ENCODE data around the gene TRPM4.

The TRPM4 gene

GRCh38 chr19:49148044-49148682 lies 9.4 kb upstream of the TRPM4 start:
- peaks cover 14% of the 10 kb centered on the region for H3K79me1 ChIP-seq (ENCODE audit: low read length)
- WGBS (ENCODE audit: extremely low coverage, insufficient coverage, insufficient read length) = no CpG with 5 or more reads among the region's 11 CpGs
- no peak for DNase-seq
- no peaks in the 10 kb centered on the region for H3K27me3 ChIP-seq (ENCODE audit: insufficient read depth, low read length)
- H3K9me3 ChIP-seq (ENCODE audit: insufficient read depth, low read depth, low read length) = peaks cover 8% of the 10 kb centered on the region
- no peak overlapping the region for H3K4me3 ChIP-seq (ENCODE audit: low read depth, low read length)
- H2BK5ac ChIP-seq (ENCODE audit: low read depth, low read length, poor library complexity) = no peak overlapping the region
- no peak overlapping the region for H2AK5ac ChIP-seq (ENCODE audit: low read length)
- no peak overlapping the region for H3K4ac ChIP-seq (ENCODE audit: low read depth, low read length)
- H3K23ac ChIP-seq (ENCODE audit: low read length) = no peak overlapping the region
- H3K27ac ChIP-seq (ENCODE audit: low read depth, low read length) = no peak overlapping the region
- H3K9ac ChIP-seq (ENCODE audit: low read length) = no peak overlapping the region
- H3K4me2 ChIP-seq (ENCODE audit: low read length) = peak overlapping the region; percentile 63
- H3K14ac ChIP-seq (ENCODE audit: low read length) = no peak overlapping the region
- peaks cover 2% of the 10 kb centered on the region for H3K79me2 ChIP-seq (ENCODE audit: control insufficient read depth, insufficient read depth, low read length, poor library complexity)
- no peak overlapping the region for H2AFZ ChIP-seq (ENCODE audit: insufficient read depth, low read length, poor library complexity)
- H3K36me3 ChIP-seq (ENCODE audit: control insufficient read depth in 1 of 2, insufficient read depth in 2 of 2, low read length in 2 of 2) = no peaks in the 10 kb centered on the region
- H4K8ac ChIP-seq (ENCODE audit: low read depth, low read length) = peak overlapping the region; percentile 33
- no peak overlapping the region for H4K91ac ChIP-seq (ENCODE audit: low read depth, low read length)
- peaks cover 6 to 28% of the 10 kb centered on the region in 2 experiments for H3K4me1 ChIP-seq (ENCODE audit: control insufficient read depth in 1 of 2, insufficient read depth in 2 of 2, low read length in 2 of 2)
- H2BK120ac ChIP-seq (ENCODE audit: insufficient read depth, low read length, poor library complexity) = no peak overlapping the region
- no peak overlapping the region for H4K12ac ChIP-seq (ENCODE audit: low read depth, low read length)
- no peak overlapping the region for H2BK12ac ChIP-seq (ENCODE audit: low read length)
- H3K18ac ChIP-seq (ENCODE audit: low read length) = no peak overlapping the region

DNA sequence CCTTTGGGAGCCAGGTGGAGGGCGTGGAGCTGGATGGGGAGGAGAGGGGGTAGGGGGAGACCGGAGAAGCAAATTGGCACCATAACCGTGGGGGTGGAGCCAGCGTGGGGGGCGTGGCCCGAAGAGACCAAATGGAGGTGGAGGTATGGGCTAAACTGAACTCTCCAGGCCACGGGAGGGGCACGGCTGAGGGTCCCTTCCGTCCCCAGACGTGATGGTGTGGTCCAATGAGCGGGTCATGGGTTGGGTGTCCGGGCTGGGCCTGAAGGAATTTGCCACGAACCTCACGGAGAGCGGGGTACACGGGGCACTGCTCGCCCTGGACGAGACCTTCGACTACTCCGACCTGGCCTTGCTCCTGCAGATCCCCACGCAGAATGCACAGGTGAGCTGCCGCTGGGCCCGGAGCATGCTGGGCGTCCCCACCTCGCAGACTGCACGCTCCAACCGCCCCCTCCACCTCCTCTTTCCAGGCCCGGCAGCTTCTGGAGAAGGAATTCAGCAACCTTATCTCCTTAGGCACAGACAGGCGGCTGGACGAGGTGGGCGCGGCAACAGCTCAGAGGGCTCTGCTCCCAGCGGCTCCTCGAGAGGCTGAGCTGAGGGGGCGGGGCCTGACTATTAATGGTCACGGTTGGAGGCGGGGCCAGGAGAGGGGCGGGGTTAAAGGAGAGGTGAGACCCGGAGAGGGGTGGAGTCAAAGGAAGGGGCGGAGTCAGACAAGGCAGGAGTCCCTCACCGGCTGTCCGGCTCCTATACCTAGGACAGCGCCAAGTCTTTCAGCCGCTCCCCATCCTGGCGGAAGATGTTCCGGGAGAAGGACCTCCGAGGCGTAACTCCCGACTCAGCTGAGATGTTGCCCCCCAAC lies 8.6 kb upstream of the TRPM4 start:
- Histone ChIP-seq H3K18ac (ENCODE audit: low read length) (peak overlapping the region; percentile 35), H2BK12ac (ENCODE audit: low read length) (no peak overlapping the region), H3K79me1 (ENCODE audit: low read length) (peaks cover 14% of the 10 kb centered on the region), H2AK5ac (ENCODE audit: low read length) (no peak overlapping the region), H3K14ac (ENCODE audit: low read length) (no peak overlapping the region), H3K4me2 (ENCODE audit: low read length) (peak overlapping the region; percentile 78), H3K4me1 (ENCODE audit: control insufficient read depth in 1 of 2, insufficient read depth in 2 of 2, low read length in 2 of 2) (peaks cover 6 to 28% of the 10 kb centered on the region in 2 experiments), H3K9ac (ENCODE audit: low read length) (no peak overlapping the region), H3K27me3 (ENCODE audit: insufficient read depth, low read length) (no peaks in the 10 kb centered on the region), H3K4ac (ENCODE audit: low read depth, low read length) (no peak overlapping the region), H3K36me3 (ENCODE audit: control insufficient read depth in 1 of 2, insufficient read depth in 2 of 2, low read length in 2 of 2) (no peaks in the 10 kb centered on the region), H2BK5ac (ENCODE audit: low read depth, low read length, poor library complexity) (no peak overlapping the region), H3K4me3 (ENCODE audit: low read depth, low read length) (peak overlapping the region; percentile 74), H2AFZ (ENCODE audit: insufficient read depth, low read length, poor library complexity) (peak overlapping the region; percentile 53), H3K27ac (ENCODE audit: low read depth, low read length) (peak overlapping the region; percentile 6), H2BK120ac (ENCODE audit: insufficient read depth, low read length, poor library complexity) (peak overlapping the region; percentile 26), H3K9me3 (ENCODE audit: insufficient read depth, low read depth, low read length) (peaks cover 10% of the 10 kb centered on the region), H3K79me2 (ENCODE audit: control insufficient read depth, insufficient read depth, low read length, poor library complexity) (peaks cover 2% of the 10 kb centered on the region), H4K8ac (ENCODE audit: low read depth, low read length) (peak overlapping the region; percentile 51), H4K12ac (ENCODE audit: low read depth, low read length) (no peak overlapping the region), H4K91ac (ENCODE audit: low read depth, low read length) (peak overlapping the region; percentile 30), H3K23ac (ENCODE audit: low read length) (no peak overlapping the region)
- peak; percentile 94 to 96 for DNase-seq
- no CpG with 5 or more reads among the region's 49 CpGs for WGBS (ENCODE audit: extremely low coverage, insufficient coverage, insufficient read length)

DNA sequence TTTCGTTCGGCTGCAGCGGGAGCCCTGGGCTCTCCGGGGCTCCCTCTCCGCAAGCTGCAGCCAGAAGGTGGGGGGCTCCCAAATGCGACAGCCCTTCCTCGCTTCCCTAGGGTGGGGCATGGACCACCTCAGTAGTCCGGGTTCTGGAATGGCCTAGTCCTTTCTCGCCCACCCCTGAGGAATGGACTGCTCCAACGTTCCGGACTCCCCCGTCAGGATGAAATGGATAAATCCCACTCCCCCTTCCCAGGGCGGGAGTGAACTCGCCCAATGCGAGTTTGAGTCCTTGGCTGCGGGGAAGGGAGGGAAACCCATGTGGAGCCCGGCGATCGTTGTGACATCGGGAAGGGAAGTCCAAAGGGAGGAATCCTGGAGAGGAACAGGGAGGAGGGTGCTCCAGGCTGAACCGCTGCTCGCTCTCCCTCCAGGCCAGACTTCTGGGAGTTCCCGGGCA lies 7.9 kb upstream of the TRPM4 start:
- Histone ChIP-seq H3K4me2 (ENCODE audit: low read length) (peak overlapping the region; percentile 78), H4K12ac (ENCODE audit: low read depth, low read length) (no peak overlapping the region), H3K27me3 (ENCODE audit: insufficient read depth, low read length) (no peaks in the 10 kb centered on the region), H4K8ac (ENCODE audit: low read depth, low read length) (peak overlapping the region; percentile 39), H2BK120ac (ENCODE audit: insufficient read depth, low read length, poor library complexity) (peak overlapping the region; percentile 26), H4K91ac (ENCODE audit: low read depth, low read length) (peak overlapping the region; percentile 29), H3K9me3 (ENCODE audit: insufficient read depth, low read depth, low read length) (peaks cover 12% of the 10 kb centered on the region), H3K4me1 (ENCODE audit: control insufficient read depth in 1 of 2, insufficient read depth in 2 of 2, low read length in 2 of 2) (peaks cover 6 to 28% of the 10 kb centered on the region in 2 experiments), H3K79me2 (ENCODE audit: control insufficient read depth, insufficient read depth, low read length, poor library complexity) (peaks cover 2% of the 10 kb centered on the region), H3K14ac (ENCODE audit: low read length) (peak overlapping the region; percentile 12), H3K36me3 (ENCODE audit: control insufficient read depth in 1 of 2, insufficient read depth in 2 of 2, low read length in 2 of 2) (no peaks in the 10 kb centered on the region), H2AFZ (ENCODE audit: insufficient read depth, low read length, poor library complexity) (peak overlapping the region; percentile 82), H3K18ac (ENCODE audit: low read length) (peak overlapping the region; percentile 21), H3K23ac (ENCODE audit: low read length) (no peak overlapping the region), H3K4me3 (ENCODE audit: low read depth, low read length) (peak overlapping the region; percentile 74), H2BK5ac (ENCODE audit: low read depth, low read length, poor library complexity) (no peak overlapping the region), H3K4ac (ENCODE audit: low read depth, low read length) (no peak overlapping the region), H3K27ac (ENCODE audit: low read depth, low read length) (peak overlapping the region; percentile 6), H3K9ac (ENCODE audit: low read length) (peak overlapping the region; percentile 17), H2BK12ac (ENCODE audit: low read length) (no peak overlapping the region), H2AK5ac (ENCODE audit: low read length) (no peak overlapping the region), H3K79me1 (ENCODE audit: low read length) (peaks cover 14% of the 10 kb centered on the region)
- no CpG with 5 or more reads among the region's 23 CpGs for WGBS (ENCODE audit: extremely low coverage, insufficient coverage, insufficient read length)
- peak; percentile 40 to 71 for DNase-seq

DNA sequence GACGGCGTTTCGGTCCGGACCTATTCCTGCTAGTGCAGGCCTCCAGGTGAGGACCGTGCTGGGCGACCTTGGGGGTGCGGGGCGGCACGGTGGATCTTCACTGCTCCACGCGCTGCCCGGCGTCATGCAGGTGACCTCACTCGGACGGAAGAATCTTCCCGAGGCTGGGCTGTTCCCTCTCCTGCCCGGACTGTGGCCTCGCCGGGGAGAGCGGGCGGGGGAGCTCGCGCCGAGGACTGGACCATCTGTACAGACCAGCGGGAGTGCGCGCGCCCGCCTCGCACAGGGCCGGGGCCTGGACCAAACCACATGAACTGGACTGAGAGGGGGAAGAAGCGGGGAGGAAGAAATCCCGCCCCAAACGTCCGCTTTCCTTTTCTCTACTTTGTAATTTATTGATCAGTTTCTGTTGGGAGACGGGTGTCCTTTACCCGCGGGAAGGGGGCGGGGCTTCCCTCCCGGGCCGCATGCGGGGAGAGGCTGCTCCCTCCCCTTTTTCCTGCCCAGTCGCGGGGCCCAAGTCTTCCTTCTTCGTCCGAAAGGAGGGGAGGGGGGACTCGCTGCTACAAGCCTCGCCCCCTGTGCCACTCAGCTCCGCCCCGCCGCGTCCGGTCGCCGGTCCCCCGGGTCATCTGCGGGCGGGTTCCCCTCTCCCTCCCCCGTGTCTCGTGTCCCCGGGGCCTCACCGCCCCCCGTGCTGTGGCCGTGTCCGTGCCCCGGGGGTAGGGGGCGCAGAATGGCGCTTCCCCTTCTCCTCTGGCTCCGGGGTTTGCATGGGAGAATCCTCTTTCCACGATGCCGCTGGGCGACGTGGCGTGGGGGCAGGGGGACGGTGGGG lies 7.3 kb upstream of the TRPM4 start:
- Histone ChIP-seq H4K91ac (ENCODE audit: low read depth, low read length) (peak overlapping the region; percentile 70), H3K79me2 (ENCODE audit: control insufficient read depth, insufficient read depth, low read length, poor library complexity) (peaks cover 2% of the 10 kb centered on the region), H2BK120ac (ENCODE audit: insufficient read depth, low read length, poor library complexity) (peak overlapping the region; percentile 61), H3K4me3 (ENCODE audit: low read depth, low read length) (peak overlapping the region; percentile 74), H2BK5ac (ENCODE audit: low read depth, low read length, poor library complexity) (no peak overlapping the region), H3K4ac (ENCODE audit: low read depth, low read length) (peak overlapping the region; percentile 31), H3K9ac (ENCODE audit: low read length) (peak overlapping the region; percentile 17), H3K23ac (ENCODE audit: low read length) (no peak overlapping the region), H2AFZ (ENCODE audit: insufficient read depth, low read length, poor library complexity) (peak overlapping the region; percentile 82), H3K79me1 (ENCODE audit: low read length) (peaks cover 14% of the 10 kb centered on the region), H3K9me3 (ENCODE audit: insufficient read depth, low read depth, low read length) (peaks cover 12% of the 10 kb centered on the region), H3K4me2 (ENCODE audit: low read length) (peak overlapping the region; percentile 78), H3K27ac (ENCODE audit: low read depth, low read length) (no peak overlapping the region), H3K27me3 (ENCODE audit: insufficient read depth, low read length) (no peaks in the 10 kb centered on the region), H2AK5ac (ENCODE audit: low read length) (no peak overlapping the region), H4K8ac (ENCODE audit: low read depth, low read length) (peak overlapping the region; percentile 83), H3K18ac (ENCODE audit: low read length) (peak overlapping the region; percentile 88), H3K4me1 (ENCODE audit: control insufficient read depth in 1 of 2, insufficient read depth in 2 of 2, low read length in 2 of 2) (peaks cover 6 to 28% of the 10 kb centered on the region in 2 experiments), H3K36me3 (ENCODE audit: control insufficient read depth in 1 of 2, insufficient read depth in 2 of 2, low read length in 2 of 2) (no peaks in the 10 kb centered on the region), H4K12ac (ENCODE audit: low read depth, low read length) (peak overlapping the region; percentile 16), H2BK12ac (ENCODE audit: low read length) (peak overlapping the region; percentile 25), H3K14ac (ENCODE audit: low read length) (peak overlapping the region; percentile 75)
- WGBS (ENCODE audit: extremely low coverage, insufficient coverage, insufficient read length) = no CpG with 5 or more reads among the region's 75 CpGs
- peak; percentile 58 to 76 for DNase-seq

Measured in trophoblast cell (in vitro differentiated cells and primary cell).